Mesothelial cell of epicardium (in vitro differentiated cells): ENCODE measurements around the gene DSG1. TPM values are rescaled to one million over a fixed set of nuclear protein-coding genes. Genes with fewer than 3 reads are reported as not detected.
"Not testable (repeated sequence)": the region's sequence is repeated elsewhere in the genome, so short reads cannot be mapped to it uniquely, and the experiment has no call there.

Experiments
- DNase-seq, 2 experiments: peaks; one replicate each; pipeline ENCODE4 v3.0.0; 2021; ENCODE audit warnings: low spot score in 2 of 2; ENCODE audit not compliant: unreplicated experiment in 2 of 2
- H3K27ac Mint-ChIP-seq: 2 replicates; pipeline ENCODE4 v1.8.0; 2021; ENCODE audit warnings: mixed read lengths
- H3K27me3 Mint-ChIP-seq: 2 replicates; pipeline ENCODE4 v1.8.0; 2021; ENCODE audit warnings: low read depth, mixed read lengths
- H3K36me3 Mint-ChIP-seq: 2 replicates; pipeline ENCODE4 v1.8.0; 2021; ENCODE audit warnings: mixed read lengths
- H3K4me1 Mint-ChIP-seq: 2 replicates; pipeline ENCODE4 v1.8.0; 2021; ENCODE audit warnings: mixed read lengths
- H3K4me3 Mint-ChIP-seq: 2 replicates; pipeline ENCODE4 v1.8.0; 2021; ENCODE audit warnings: mild to moderate bottlenecking, moderate library complexity, mixed read lengths
- H3K9me3 Mint-ChIP-seq: 2 replicates; pipeline ENCODE4 v1.8.0; 2021; ENCODE audit warnings: mixed read lengths
- CTCF ChIP-seq: fragments of 200-600 bp; sonication (generic); IDR thresholded peaks from one replicate; pipeline ENCODE4 v1.5.0; 2021; ENCODE audit warnings: antibody characterized with exemption; ENCODE audit not compliant: unreplicated experiment
- total RNA-seq: library from RNA; stranded (reverse); gene quantifications from 3 replicates; pipeline ENCODE4 v1.2.1, GENCODE V29; 2021

DSG1 gene
- total RNA-seq, 1 donor from 2014 or later, result 0.09 TPM

- no peak for DNase-seq
- H3K9me3 Mint-ChIP-seq, result no peaks in the 10 kb centered on the region
- no peak overlapping the region for H3K4me3 Mint-ChIP-seq
- H3K27ac Mint-ChIP-seq, result no peak overlapping the region
- H3K4me1 Mint-ChIP-seq, result peaks cover 2% of the 10 kb centered on the region
- H3K36me3 Mint-ChIP-seq, result no peaks in the 10 kb centered on the region
- no peak for TF ChIP-seq CTCF
- H3K27me3 Mint-ChIP-seq, result no peaks in the 10 kb centered on the region
Measured at GRCh38 chr18:31316974-31317373, 986 bp upstream of the DSG1 start.

- Mint-ChIP-seq H3K4me1 (peaks cover 2% of the 10 kb centered on the region), H3K4me3 (no peak overlapping the region), H3K27me3 (no peaks in the 10 kb centered on the region), H3K27ac (no peak overlapping the region), H3K36me3 (no peaks in the 10 kb centered on the region), H3K9me3 (no peaks in the 10 kb centered on the region)
- no peak for TF ChIP-seq CTCF
- no peak for DNase-seq
Measured at GRCh38 chr18:31321719-31322118, 3.8 kb downstream of the DSG1 start.

GRCh38 chr18:31325051-31325450 is 7.1 kb downstream of the DSG1 start:
- no peak for DNase-seq
- Mint-ChIP-seq H3K4me1 (peaks cover 9% of the 10 kb centered on the region), H3K4me3 (no peak overlapping the region), H3K27ac (no peak overlapping the region), H3K9me3 (no peaks in the 10 kb centered on the region), H3K36me3 (no peaks in the 10 kb centered on the region), H3K27me3 (no peaks in the 10 kb centered on the region)
- no peak for TF ChIP-seq CTCF

- Mint-ChIP-seq H3K4me1 (peaks cover 7% of the 10 kb centered on the region), H3K4me3 (no peak overlapping the region), H3K9me3 (no peaks in the 10 kb centered on the region), H3K27ac (no peak overlapping the region), H3K36me3 (no peaks in the 10 kb centered on the region), H3K27me3 (no peaks in the 10 kb centered on the region)
- no peak for TF ChIP-seq CTCF
- DNase-seq, result no peak
Measured at GRCh38 chr18:31329787-31330438, 12.0 kb downstream of the DSG1 start.

GRCh38 chr18:31343454-31343853 is 25.5 kb downstream of the DSG1 start:
- no peak for DNase-seq
- H3K4me1 Mint-ChIP-seq, result no peaks in the 10 kb centered on the region
- H3K9me3 Mint-ChIP-seq, result no peaks in the 10 kb centered on the region
- H3K27me3 Mint-ChIP-seq, result no peaks in the 10 kb centered on the region
- TF ChIP-seq CTCF, result no peak
- no peaks in the 10 kb centered on the region for H3K36me3 Mint-ChIP-seq
- H3K4me3 Mint-ChIP-seq, result no peak overlapping the region
- H3K27ac Mint-ChIP-seq, result no peak overlapping the region

GRCh38 chr18:31353336-31353735 is 35.4 kb downstream of the DSG1 start:
- not testable (repeated sequence) for H3K27ac Mint-ChIP-seq, H3K9me3 Mint-ChIP-seq, H3K27me3 Mint-ChIP-seq, H3K36me3 Mint-ChIP-seq, DNase-seq, H3K4me3 Mint-ChIP-seq, H3K4me1 Mint-ChIP-seq
